ENCODE measurements around the gene MAMDC2. TPM values are rescaled to one million over a fixed set of nuclear protein-coding genes. Genes with fewer than 3 reads are reported as not detected.

MAMDC2 gene
- total RNA-seq, 1 experiment from 2014 or later: 1.2 TPM

- Histone ChIP-seq H3K4me1 (ENCODE audit: control insufficient read depth in 1 of 2, insufficient read depth in 2 of 2, low read length in 2 of 2) (no peaks in the 10 kb centered on the region), H3K79me2 (ENCODE audit: insufficient read depth, low read length) (no peaks in the 10 kb centered on the region), H2AFZ (ENCODE audit: low read depth, low read length, poor library complexity, severe bottlenecking) (no peak overlapping the region), H3K36me3 (ENCODE audit: control insufficient read depth in 1 of 2, insufficient read depth in 2 of 2, low read length in 2 of 2) (no peaks in the 10 kb centered on the region), H3K9me2 (ENCODE audit: insufficient read depth) (no peaks in the 10 kb centered on the region), H3K4me3 (replicated peaks in 1 of 2; ENCODE audit: low read depth in 1 of 2, low read length in 2 of 2) (no peak overlapping the region), H4K20me1 (ENCODE audit: insufficient read depth) (no peaks in the 10 kb centered on the region), H3K27me3 (ENCODE audit: insufficient read depth, low read length) (no peaks in the 10 kb centered on the region), H3K27ac (ENCODE audit: low read depth, low read length) (no peak overlapping the region), H3K9ac (ENCODE audit: low read length) (no peak overlapping the region), H3K9me3 (ENCODE audit: control insufficient read depth in 1 of 2, insufficient read depth in 1 of 2, low read depth in 1 of 2, low read length in 2 of 2) (no peaks in the 10 kb centered on the region), H3K4me2 (ENCODE audit: low read length) (no peak overlapping the region)
- ATAC-seq (no peak), DNase-seq (ENCODE audit: low read depth, low spot score) (no peak)
- intact Hi-C loops (cut with micrococcal nuclease): no loop called here
- POLR2A ChIA-PET: no interaction called here
- no TSS peak for BruUV-seq (replicated peaks)
- CTCF ChIA-PET: no interaction called here
- RAD21 ChIA-PET (ENCODE audit: low non-redundant PET in 1 of 2, low total read pairs in 2 of 2, uncharacterized antibody in 2 of 2, unreplicated experiment in 2 of 2): no interaction called here
- TF ChIP-seq ELF1 (IDR thresholded peaks at IDR 0.05; ENCODE audit: borderline replicate concordance, low read depth) (no peak), JUND (IDR thresholded peaks at IDR 0.05) (no peak), SP1 (IDR thresholded peaks at IDR 0.05; ENCODE audit: low read depth) (no peak)
- TF ChIP-seq, protein P1, sequence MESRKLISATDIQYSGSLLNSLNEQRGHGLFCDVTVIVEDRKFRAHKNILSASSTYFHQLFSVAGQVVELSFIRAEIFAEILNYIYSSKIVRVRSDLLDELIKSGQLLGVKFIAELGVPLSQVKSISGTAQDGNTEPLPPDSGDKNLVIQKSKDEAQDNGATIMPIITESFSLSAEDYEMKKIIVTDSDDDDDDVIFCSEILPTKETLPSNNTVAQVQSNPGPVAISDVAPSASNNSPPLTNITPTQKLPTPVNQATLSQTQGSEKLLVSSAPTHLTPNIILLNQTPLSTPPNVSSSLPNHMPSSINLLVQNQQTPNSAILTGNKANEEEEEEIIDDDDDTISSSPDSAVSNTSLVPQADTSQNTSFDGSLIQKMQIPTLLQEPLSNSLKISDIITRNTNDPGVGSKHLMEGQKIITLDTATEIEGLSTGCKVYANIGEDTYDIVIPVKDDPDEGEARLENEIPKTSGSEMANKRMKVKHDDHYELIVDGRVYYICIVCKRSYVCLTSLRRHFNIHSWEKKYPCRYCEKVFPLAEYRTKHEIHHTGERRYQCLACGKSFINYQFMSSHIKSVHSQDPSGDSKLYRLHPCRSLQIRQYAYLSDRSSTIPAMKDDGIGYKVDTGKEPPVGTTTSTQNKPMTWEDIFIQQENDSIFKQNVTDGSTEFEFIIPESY (IDR thresholded peaks at IDR 0.05; ENCODE audit: extremely low read depth, insufficient replicate concordance, low read length): no peak
Measured at GRCh38 chr9:70169222-70169621, 125.6 kb downstream of the MAMDC2 start.

DNA sequence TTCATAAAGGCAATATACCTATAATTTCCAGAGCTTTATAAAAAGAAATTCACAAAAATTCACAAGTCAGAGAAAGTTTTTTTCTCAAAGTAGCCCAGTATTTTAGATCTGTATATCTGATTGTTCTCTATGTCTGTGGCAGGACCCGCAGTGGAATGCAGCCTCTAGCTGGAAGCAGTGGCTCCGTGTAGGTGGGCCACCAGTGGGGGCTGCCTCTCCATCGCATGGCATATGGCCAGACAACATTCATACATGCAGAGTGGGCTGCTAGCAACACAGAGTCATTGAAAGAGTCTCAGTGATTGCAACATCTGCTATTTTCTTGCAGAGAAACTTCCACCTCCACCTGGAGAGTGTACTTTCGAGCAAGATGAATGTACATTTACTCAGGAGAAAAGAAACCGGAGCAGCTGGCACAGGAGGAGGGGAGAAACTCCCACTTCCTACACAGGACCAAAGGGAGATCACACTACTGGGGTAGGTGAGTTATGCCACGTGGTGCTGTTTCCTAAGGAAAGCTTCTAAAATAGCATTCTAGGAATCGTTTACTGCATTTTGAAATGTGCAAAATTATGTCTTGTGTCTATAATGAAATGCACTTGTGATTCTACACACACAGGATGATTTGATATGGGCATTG lies 126.6 kb downstream of the MAMDC2 start:
- ATAC-seq (no peak), DNase-seq (ENCODE audit: low read depth, low spot score) (no peak)
- intact Hi-C loops (cut with micrococcal nuclease): no loop called here
- ChIA-PET CTCF (no interaction called here), RAD21 (ENCODE audit: low non-redundant PET in 1 of 2, low total read pairs in 2 of 2, uncharacterized antibody in 2 of 2, unreplicated experiment in 2 of 2) (no interaction called here), POLR2A (no interaction called here)
- Histone ChIP-seq H3K79me2 (ENCODE audit: insufficient read depth, low read length) (no peaks in the 10 kb centered on the region), H4K20me1 (ENCODE audit: insufficient read depth) (no peaks in the 10 kb centered on the region), H3K4me2 (ENCODE audit: low read length) (no peak overlapping the region), H3K9ac (ENCODE audit: low read length) (no peak overlapping the region), H3K4me3 (replicated peaks in 1 of 2; ENCODE audit: low read depth in 1 of 2, low read length in 2 of 2) (no peak overlapping the region), H3K9me2 (ENCODE audit: insufficient read depth) (no peaks in the 10 kb centered on the region), H3K9me3 (ENCODE audit: control insufficient read depth in 1 of 2, insufficient read depth in 1 of 2, low read depth in 1 of 2, low read length in 2 of 2) (no peaks in the 10 kb centered on the region), H3K27ac (ENCODE audit: low read depth, low read length) (no peak overlapping the region), H2AFZ (ENCODE audit: low read depth, low read length, poor library complexity, severe bottlenecking) (no peak overlapping the region), H3K27me3 (ENCODE audit: insufficient read depth, low read length) (no peaks in the 10 kb centered on the region), H3K36me3 (ENCODE audit: control insufficient read depth in 1 of 2, insufficient read depth in 2 of 2, low read length in 2 of 2) (no peaks in the 10 kb centered on the region), H3K4me1 (ENCODE audit: control insufficient read depth in 1 of 2, insufficient read depth in 2 of 2, low read length in 2 of 2) (no peaks in the 10 kb centered on the region)
- no TSS peak for BruUV-seq (replicated peaks)
- TF ChIP-seq MAX (IDR thresholded peaks at IDR 0.05) (no peak), SIN3A (IDR thresholded peaks at IDR 0.05; ENCODE audit: low read depth) (no peak), JUND (IDR thresholded peaks at IDR 0.05) (no peak), ZNF274 (IDR thresholded peaks at IDR 0.05; ENCODE audit: low read depth, low read length) (no peak)
- TF ChIP-seq, protein P2, sequence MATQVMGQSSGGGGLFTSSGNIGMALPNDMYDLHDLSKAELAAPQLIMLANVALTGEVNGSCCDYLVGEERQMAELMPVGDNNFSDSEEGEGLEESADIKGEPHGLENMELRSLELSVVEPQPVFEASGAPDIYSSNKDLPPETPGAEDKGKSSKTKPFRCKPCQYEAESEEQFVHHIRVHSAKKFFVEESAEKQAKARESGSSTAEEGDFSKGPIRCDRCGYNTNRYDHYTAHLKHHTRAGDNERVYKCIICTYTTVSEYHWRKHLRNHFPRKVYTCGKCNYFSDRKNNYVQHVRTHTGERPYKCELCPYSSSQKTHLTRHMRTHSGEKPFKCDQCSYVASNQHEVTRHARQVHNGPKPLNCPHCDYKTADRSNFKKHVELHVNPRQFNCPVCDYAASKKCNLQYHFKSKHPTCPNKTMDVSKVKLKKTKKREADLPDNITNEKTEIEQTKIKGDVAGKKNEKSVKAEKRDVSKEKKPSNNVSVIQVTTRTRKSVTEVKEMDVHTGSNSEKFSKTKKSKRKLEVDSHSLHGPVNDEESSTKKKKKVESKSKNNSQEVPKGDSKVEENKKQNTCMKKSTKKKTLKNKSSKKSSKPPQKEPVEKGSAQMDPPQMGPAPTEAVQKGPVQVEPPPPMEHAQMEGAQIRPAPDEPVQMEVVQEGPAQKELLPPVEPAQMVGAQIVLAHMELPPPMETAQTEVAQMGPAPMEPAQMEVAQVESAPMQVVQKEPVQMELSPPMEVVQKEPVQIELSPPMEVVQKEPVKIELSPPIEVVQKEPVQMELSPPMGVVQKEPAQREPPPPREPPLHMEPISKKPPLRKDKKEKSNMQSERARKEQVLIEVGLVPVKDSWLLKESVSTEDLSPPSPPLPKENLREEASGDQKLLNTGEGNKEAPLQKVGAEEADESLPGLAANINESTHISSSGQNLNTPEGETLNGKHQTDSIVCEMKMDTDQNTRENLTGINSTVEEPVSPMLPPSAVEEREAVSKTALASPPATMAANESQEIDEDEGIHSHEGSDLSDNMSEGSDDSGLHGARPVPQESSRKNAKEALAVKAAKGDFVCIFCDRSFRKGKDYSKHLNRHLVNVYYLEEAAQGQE (IDR thresholded peaks at IDR 0.05; ENCODE audit: low read depth): no peak
- TF ChIP-seq, protein P3, sequence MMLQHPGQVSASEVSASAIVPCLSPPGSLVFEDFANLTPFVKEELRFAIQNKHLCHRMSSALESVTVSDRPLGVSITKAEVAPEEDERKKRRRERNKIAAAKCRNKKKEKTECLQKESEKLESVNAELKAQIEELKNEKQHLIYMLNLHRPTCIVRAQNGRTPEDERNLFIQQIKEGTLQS (IDR thresholded peaks at IDR 0.05): no peak

Measured in HCT116 (cell line).